DND-41 (cell line): ENCODE measurements around the gene CDO1.

Experiments used
- ATAC-seq: fragments of 200-7000 bp; cut with Tn5 transposase; 3 replicates; pipeline ENCODE4 v1.9.1; 2021; ENCODE audit warnings: low read depth; ENCODE audit not compliant: insufficient read depth
- DNase-seq: peaks from one replicate; pipeline ENCODE4 v3.0.0-alpha.2; 2020
- H2AFZ ChIP-seq: 2 replicates; pipeline ENCODE4 v1.6.0; 2012; ENCODE audit warnings: low read depth, low read length
- H3K27ac ChIP-seq: 2 replicates; pipeline ENCODE4 v1.5.1; 2012; ENCODE audit warnings: low read length, inconsistent platforms
- H3K27me3 ChIP-seq: fragments of 200-600 bp; sonication (generic); 2 replicates; pipeline ENCODE4 v1.6.0; 2012; ENCODE audit warnings: low read length, mild to moderate bottlenecking, inconsistent platforms; ENCODE audit not compliant: insufficient read depth, poor library complexity
- H3K36me3 ChIP-seq: 2 replicates; pipeline ENCODE4 v1.5.1; 2012; ENCODE audit warnings: low read length, inconsistent platforms; ENCODE audit not compliant: insufficient read depth
- H3K4me1 ChIP-seq: 2 replicates; pipeline ENCODE4 v1.5.1; 2012; ENCODE audit warnings: mild to moderate bottlenecking, low read length; ENCODE audit not compliant: insufficient read depth
- H3K4me2 ChIP-seq: 2 replicates; pipeline ENCODE4 v1.6.0; 2012; ENCODE audit warnings: mild to moderate bottlenecking, moderate library complexity, low read length, inconsistent platforms; ENCODE audit not compliant: insufficient read depth
- H3K4me3 ChIP-seq, 2 experiments: fragments of 200-600 bp in 1 of 2; shearing (Covaris generic) in 1 of 2; 2 replicates each; pipeline ENCODE4 v1.5.1; 2012 to 2016; ENCODE audit warnings: inconsistent platforms in 2 of 2, low read length in 2 of 2, mild to moderate bottlenecking in 2 of 2, low read depth in 1 of 2, moderate library complexity in 1 of 2
- H3K79me2 ChIP-seq: 2 replicates; pipeline ENCODE4 v1.6.0; 2012; ENCODE audit warnings: low read length, inconsistent platforms; ENCODE audit not compliant: insufficient read depth
- H3K9ac ChIP-seq: 2 replicates; pipeline ENCODE4 v1.6.0; 2012; ENCODE audit warnings: low read depth, mild to moderate bottlenecking, inconsistent platforms, low read length, moderate library complexity
- H3K9me3 ChIP-seq: 2 replicates; pipeline ENCODE4 v1.5.1; 2012; ENCODE audit warnings: low read length, moderate library complexity, mild to moderate bottlenecking, inconsistent platforms; ENCODE audit not compliant: insufficient read depth, severe bottlenecking
- H4K20me1 ChIP-seq: 2 replicates; pipeline ENCODE4 v1.6.0; 2012; ENCODE audit warnings: low read length; ENCODE audit not compliant: insufficient read depth
- CTCF ChIP-seq: IDR thresholded peaks from 2 replicates; pipeline ENCODE4 v1.5.1; 2012; ENCODE audit warnings: borderline replicate concordance, low read length, moderate library complexity, mild to moderate bottlenecking; ENCODE audit not compliant: poor library complexity, severe bottlenecking; ENCODE audit errors: extremely low read depth
- EZH2 ChIP-seq: IDR thresholded peaks from 3 replicates; pipeline ENCODE4 v1.6.1; 2012; ENCODE audit warnings: borderline replicate concordance, low read depth, mild to moderate bottlenecking, moderate library complexity, low read length, inconsistent platforms; ENCODE audit not compliant: severe bottlenecking

Gene CDO1

DNA sequence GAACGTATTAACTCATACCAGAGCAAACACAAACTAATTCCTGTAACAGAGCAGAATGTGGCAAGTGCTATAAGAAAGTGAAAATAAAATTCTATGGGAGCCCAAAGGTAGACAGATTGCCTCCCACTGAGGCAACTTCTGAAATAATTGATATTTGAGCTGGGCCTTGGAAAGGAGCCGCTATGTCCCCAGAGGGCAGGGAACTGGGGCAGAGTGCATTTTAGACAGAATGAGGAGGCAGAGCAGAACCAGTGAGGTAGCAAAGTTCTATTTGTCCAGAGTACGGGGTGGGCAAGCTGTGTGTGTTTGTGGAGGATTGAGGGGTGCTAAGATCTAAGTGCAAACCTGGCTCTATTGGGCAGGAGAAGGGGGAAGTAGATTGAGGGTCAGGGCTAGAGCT is 19.8 kb downstream of the CDO1 start:
- no peak overlapping the region for H2AFZ ChIP-seq
- no peaks in the 10 kb centered on the region for H3K36me3 ChIP-seq
- peaks cover 6% of the 10 kb centered on the region for H3K27me3 ChIP-seq
- no peak overlapping the region for H3K27ac ChIP-seq
- no peaks in the 10 kb centered on the region for H3K79me2 ChIP-seq
- no peak overlapping the region for H3K4me2 ChIP-seq
- H4K20me1 ChIP-seq, result no peaks in the 10 kb centered on the region
- no peaks in the 10 kb centered on the region for H3K4me1 ChIP-seq
- H3K9me3 ChIP-seq, result no peaks in the 10 kb centered on the region
- TF ChIP-seq EZH2 (no peak), CTCF (no peak)
- DNase-seq (no peak), ATAC-seq (no peak)
- no peak overlapping the region for H3K4me3 ChIP-seq
- H3K9ac ChIP-seq, result no peak overlapping the region

- Histone ChIP-seq H3K79me2 (no peaks in the 10 kb centered on the region), H4K20me1 (no peaks in the 10 kb centered on the region), H3K4me2 (no peak overlapping the region), H3K9me3 (no peaks in the 10 kb centered on the region), H3K27me3 (peaks cover 6% of the 10 kb centered on the region), H3K4me3 (no peak overlapping the region), H3K27ac (no peak overlapping the region), H3K36me3 (no peaks in the 10 kb centered on the region), H2AFZ (no peak overlapping the region), H3K9ac (no peak overlapping the region), H3K4me1 (no peaks in the 10 kb centered on the region)
- TF ChIP-seq CTCF (no peak), EZH2 (no peak)
- no peak for ATAC-seq
- no peak for DNase-seq
Observed at GRCh38 chr5:115795700-115796099, 20.8 kb downstream of the CDO1 start.

DNA sequence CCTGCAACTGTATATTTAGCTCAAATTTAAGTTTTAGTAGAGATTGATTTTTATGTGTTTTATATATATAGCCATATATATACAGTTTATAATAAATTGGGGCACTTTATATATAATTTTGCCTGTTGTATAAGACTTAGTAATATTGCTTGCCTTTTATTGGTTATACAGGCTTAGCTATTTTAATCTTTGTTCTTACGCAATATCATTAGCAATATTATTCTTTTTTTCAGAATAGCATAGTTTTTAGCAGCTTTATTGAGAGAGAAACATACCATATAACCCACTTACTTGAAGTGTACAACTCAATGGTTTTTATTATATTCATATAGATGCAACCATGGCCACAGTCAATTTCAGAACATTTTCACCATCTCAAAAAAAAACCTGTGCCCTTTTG is 28.0 kb downstream of the CDO1 start:
- peaks cover 6% of the 10 kb centered on the region for H3K27me3 ChIP-seq
- H3K79me2 ChIP-seq, result no peaks in the 10 kb centered on the region
- no peaks in the 10 kb centered on the region for H4K20me1 ChIP-seq
- TF ChIP-seq CTCF (no peak), EZH2 (no peak)
- H3K4me3 ChIP-seq, result no peak overlapping the region
- no peak overlapping the region for H3K4me2 ChIP-seq
- H3K9me3 ChIP-seq, result no peaks in the 10 kb centered on the region
- no peak for DNase-seq
- H3K36me3 ChIP-seq, result no peaks in the 10 kb centered on the region
- no peak overlapping the region for H3K27ac ChIP-seq
- H3K9ac ChIP-seq, result no peak overlapping the region
- H2AFZ ChIP-seq, result no peak overlapping the region
- ATAC-seq, result no peak
- H3K4me1 ChIP-seq, result no peaks in the 10 kb centered on the region

GRCh38 chr5:115787426-115787825 is 29.0 kb downstream of the CDO1 start:
- Histone ChIP-seq H3K9ac (no peak overlapping the region), H3K4me3 (no peak overlapping the region), H3K27me3 (no peaks in the 10 kb centered on the region), H3K27ac (no peak overlapping the region), H3K4me1 (no peaks in the 10 kb centered on the region), H2AFZ (no peak overlapping the region), H3K4me2 (no peak overlapping the region), H4K20me1 (no peaks in the 10 kb centered on the region), H3K36me3 (no peaks in the 10 kb centered on the region), H3K79me2 (no peaks in the 10 kb centered on the region), H3K9me3 (no peaks in the 10 kb centered on the region)
- ATAC-seq, result no peak
- DNase-seq, result no peak
- TF ChIP-seq EZH2, result no peak
- no peak for TF ChIP-seq CTCF
